OCI-LY1 (cell line): ENCODE data around the gene RNPS1.

Experiments
- CTCF ChIP-seq: fragments of 200-600 bp; sonication (generic), shearing (Covaris generic); IDR thresholded peaks from 2 replicates; pipeline ENCODE4 v1.5.1; 2017; ENCODE audit warnings: mild to moderate bottlenecking, antibody characterized with exemption, low read length, moderate library complexity, mixed read lengths
- EZH2 ChIP-seq: fragments of 200-600 bp; sonication (generic), shearing (Covaris generic); IDR thresholded peaks from 2 replicates; pipeline ENCODE4 v1.8.0; 2017; ENCODE audit warnings: borderline replicate concordance, mixed run types, mild to moderate bottlenecking, antibody characterized with exemption, low read length, moderate library complexity, mixed read lengths

GRCh38 chr16:2280461-2280860 lies 12.5 kb upstream of the RNPS1 start:
- TF ChIP-seq EZH2, result no peak
- no peak for TF ChIP-seq CTCF
